Amniotic epithelial cell (primary cell): ENCODE data around the gene AP4S1.

Source experiments
- DNase-seq: peaks from one replicate; pipeline ENCODE4 v3.0.0-alpha.2; 2010; ENCODE audit warnings: low read depth

AP4S1 gene

GRCh38 chr14:31006703-31007102, 18.7 kb upstream of the AP4S1 start:
- DNase-seq = no peak

- no peak for DNase-seq
Observed at GRCh38 chr14:31009836-31010574, 15.4 kb upstream of the AP4S1 start.

- no peak for DNase-seq
Observed at GRCh38 chr14:31010935-31011334, 14.5 kb upstream of the AP4S1 start.

- no peak for DNase-seq
Observed at GRCh38 chr14:31013841-31014240, 11.6 kb upstream of the AP4S1 start.

- no peak for DNase-seq
Observed at GRCh38 chr14:31018057-31018645, 7.3 kb upstream of the AP4S1 start.

- no peak for DNase-seq
Observed at GRCh38 chr14:31020834-31021575, 4.4 kb upstream of the AP4S1 start.

GRCh38 chr14:31021576-31021949, 3.9 kb upstream of the AP4S1 start:
- DNase-seq = no peak

GRCh38 chr14:31022386-31022785, 3.1 kb upstream of the AP4S1 start:
- DNase-seq = no peak

GRCh38 chr14:31024010-31024480, 1.4 kb upstream of the AP4S1 start:
- no peak for DNase-seq

- DNase-seq = peak; percentile 46
Observed at GRCh38 chr14:31024577-31025366, 677 bp upstream of the AP4S1 start.

GRCh38 chr14:31026077-31026449, 614 bp downstream of the AP4S1 start, which contains the start of gene STRN3:
Gene STRN3, minus strand, starts transcription at chr14:31026379. Its CDS starts 194 bp downstream, at chr14:31026185.
- DNase-seq = no peak

- DNase-seq = peak; percentile 96
Observed at GRCh38 chr14:31026450-31027235, 1.2 kb downstream of the AP4S1 start.

GRCh38 chr14:31027847-31028246, 2.4 kb downstream of the AP4S1 start:
- no peak for DNase-seq

GRCh38 chr14:31029016-31029970, 3.8 kb downstream of the AP4S1 start:
- no peak for DNase-seq

GRCh38 chr14:31030469-31030868, 5.0 kb downstream of the AP4S1 start:
- no peak for DNase-seq

GRCh38 chr14:31036552-31036951, 11.1 kb downstream of the AP4S1 start:
- DNase-seq = no peak

- no peak for DNase-seq
Observed at GRCh38 chr14:31037709-31038221, 12.3 kb downstream of the AP4S1 start.

GRCh38 chr14:31038521-31039166, 13.2 kb downstream of the AP4S1 start:
- no peak for DNase-seq

- no peak for DNase-seq
Observed at GRCh38 chr14:31042300-31042699, 16.9 kb downstream of the AP4S1 start.
